ENCODE results near the gene KIR2DL3.
"Not testable (repeated sequence)": the region's sequence is repeated elsewhere in the genome, so short reads cannot be mapped to it uniquely, and the experiment has no call there.

The KIR2DL3 gene

DNA sequence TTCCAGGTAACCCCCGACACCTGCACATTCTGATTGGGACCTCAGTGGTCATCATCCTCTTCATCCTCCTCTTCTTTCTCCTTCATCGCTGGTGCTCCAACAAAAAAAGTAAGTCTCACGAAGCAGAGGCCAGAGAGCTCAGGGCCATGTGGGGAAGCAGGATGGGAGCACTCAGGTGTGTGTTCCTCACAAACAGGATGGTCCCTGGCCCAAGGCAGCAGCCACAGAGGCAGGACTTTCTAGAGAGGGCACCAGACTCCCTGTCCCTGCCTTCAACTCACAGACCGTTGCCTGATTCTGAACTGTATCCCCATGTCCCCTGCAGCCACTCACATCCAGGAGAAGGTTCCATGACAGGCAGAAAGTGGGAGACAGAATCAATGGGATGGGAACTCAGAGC lies 44.6 kb downstream of the KIR2DL3 start:
- H3K4me3 ChIP-seq (ENCODE audit: low read length); DNase-seq (ENCODE audit: low read depth, low spot score): not testable (repeated sequence)

DNA sequence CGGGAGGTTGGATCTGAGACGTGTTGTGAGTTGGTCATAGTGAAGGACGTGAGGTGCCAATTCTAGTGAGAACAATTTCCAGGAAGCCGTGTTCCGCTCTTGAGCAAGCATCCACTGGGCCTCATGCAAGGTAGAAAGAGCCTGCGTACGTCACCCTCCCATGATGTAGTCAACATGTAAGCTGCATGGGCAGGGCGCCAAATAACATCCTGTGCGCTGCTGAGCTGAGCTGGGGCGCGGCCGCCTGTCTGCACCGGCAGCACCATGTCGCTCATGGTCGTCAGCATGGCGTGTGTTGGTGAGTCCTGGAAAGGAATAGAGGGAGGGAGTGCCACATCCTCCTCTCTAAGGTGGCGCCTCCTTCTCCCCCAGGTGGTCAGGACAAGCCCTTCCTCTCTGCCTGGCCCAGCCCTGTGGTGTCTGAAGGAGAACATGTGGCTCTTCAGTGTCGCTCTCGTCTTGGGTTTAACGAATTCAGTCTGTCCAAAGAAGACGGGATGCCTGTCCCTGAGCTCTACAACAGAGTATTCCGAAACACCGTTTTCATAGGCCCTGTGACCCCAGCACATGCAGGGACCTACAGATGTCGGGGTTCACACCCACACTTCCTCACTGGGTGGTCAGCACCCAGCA lies 47.9 kb downstream of the KIR2DL3 start:
- not testable (repeated sequence) for H3K4me3 ChIP-seq (ENCODE audit: low read length); DNase-seq (ENCODE audit: low read depth, low spot score)

DNA sequence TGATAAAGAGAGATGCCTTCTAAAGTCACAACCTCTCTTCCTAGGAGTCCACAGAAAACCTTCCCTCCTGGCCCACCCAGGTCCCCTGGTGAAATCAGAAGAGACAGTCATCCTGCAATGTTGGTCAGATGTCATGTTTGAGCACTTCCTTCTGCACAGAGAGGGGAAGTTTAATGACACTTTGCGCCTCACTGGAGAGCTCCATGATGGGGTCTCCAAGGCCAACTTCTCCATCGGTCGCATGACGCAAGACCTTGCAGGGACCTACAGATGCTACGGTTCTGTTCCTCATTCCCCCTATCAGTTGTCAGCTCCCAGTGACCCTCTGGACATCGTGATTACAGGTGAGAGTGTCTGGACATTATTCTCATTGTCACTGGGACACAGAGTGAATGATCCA lies 49.8 kb downstream of the KIR2DL3 start:
- DNase-seq (ENCODE audit: low read depth, low spot score); H3K4me3 ChIP-seq (ENCODE audit: low read length): not testable (repeated sequence)

DNA sequence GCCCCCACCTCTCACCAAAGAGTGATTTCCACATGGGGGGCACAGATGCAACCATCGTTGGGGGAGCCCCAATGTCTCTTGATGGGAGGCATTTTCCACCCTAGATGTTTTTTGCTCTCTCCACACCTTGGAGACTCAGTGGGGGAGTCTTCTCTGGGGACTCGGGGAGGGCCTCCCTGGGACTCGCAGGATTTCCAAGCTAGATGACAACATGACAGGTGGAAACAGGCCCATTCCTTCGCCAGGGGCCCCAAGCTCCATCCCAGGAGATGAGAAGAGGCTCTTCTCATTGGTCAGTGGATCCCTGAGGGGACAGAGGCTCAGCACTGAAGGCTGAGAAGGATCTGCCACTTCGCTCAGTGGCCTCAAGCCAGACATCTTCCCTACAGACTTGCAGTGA lies 52.4 kb downstream of the KIR2DL3 start:
- H3K4me3 ChIP-seq (ENCODE audit: low read length), result no peak overlapping the region
- DNase-seq (ENCODE audit: low read depth, low spot score), result no peak

DNA sequence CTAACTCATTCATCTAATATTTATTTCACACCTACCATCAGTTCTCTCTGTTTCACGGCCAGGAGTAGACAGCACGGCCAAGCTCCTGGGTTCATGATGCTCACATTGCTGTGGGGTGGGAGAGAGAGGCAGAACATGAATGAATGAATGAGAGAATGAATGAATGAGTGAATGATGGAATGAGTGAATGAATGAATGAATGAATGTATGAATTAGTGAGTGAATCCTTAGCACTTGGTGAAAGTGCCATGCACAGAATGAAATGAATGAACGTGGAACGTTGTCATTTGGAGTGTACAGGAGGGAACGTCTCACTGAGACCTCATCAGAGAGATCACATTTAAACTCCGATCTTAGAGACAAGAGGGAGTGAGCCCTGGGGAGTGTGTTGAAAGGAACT lies 53.2 kb downstream of the KIR2DL3 start:
- no peak for DNase-seq (ENCODE audit: low read depth, low spot score)

DNA sequence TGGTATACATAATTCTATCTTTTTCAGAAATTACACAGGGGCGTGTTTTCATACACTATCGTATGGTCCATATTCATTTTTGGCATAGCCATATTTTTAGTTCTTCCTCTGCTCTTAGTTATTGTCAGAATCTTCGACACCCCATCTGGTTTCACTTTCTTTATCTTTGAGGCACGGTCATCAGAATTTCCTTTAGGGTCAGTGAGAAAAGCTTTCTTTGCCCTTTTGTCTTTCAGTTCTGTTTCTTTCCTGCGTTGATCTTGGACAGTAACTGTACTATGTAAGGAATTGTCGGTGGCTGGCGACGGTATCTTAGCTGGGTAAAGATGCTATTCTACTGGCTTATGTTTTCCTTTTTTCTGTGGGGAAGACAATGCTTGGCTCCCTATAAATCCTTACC lies 54.5 kb downstream of the KIR2DL3 start:
- no peak overlapping the region for H3K4me3 ChIP-seq (ENCODE audit: low read length)
- DNase-seq (ENCODE audit: low read depth, low spot score), result no peak

More for the DNA sequence above, 53.2 kb downstream of the KIR2DL3 start:
- H3K4me3 ChIP-seq (ENCODE audit: low read length), result no peak overlapping the region

DNA sequence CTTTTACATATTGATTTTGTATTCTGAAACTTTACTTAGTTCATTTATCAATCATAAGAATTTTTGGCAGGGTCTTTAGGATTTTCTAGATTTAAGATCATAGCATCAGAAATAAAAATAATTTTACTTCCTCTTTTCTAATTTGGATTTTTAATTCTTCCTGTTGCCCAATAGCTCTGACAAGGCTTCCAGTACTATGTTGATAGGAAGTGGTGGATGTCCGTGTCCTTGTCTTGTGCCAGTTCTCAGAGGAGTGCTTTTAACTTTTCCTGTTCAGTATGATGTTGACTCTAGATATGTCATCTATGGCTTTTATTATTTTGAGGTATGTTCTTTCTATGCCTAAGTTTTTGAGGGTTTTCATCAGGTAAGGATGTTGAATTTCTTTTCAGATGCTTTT lies 57.4 kb downstream of the KIR2DL3 start:
- no peak overlapping the region for H3K4me3 ChIP-seq (ENCODE audit: low read length)
- no peak for DNase-seq (ENCODE audit: low read depth, low spot score)

Measured in Jurkat, Clone E6-1 (cell line).